GM13976 (cell line): ENCODE measurements around the gene NDUFB6.

Experiments used
- DNase-seq: peaks from one replicate; pipeline ENCODE4 v3.0.0; 2012; ENCODE audit warnings: low spot score
- CTCF ChIP-seq: IDR thresholded peaks from 2 replicates; pipeline ENCODE4 v1.5.1; 2012; ENCODE audit warnings: borderline replicate concordance, mild to moderate bottlenecking; ENCODE audit not compliant: insufficient read depth; ENCODE audit errors: extremely low read depth, missing control alignments, control extremely low read depth
- in situ Hi-C: fragments of 300-500 bp; cut with MboI; formaldehyde crosslinking; loops from one replicate; pipeline ENCODE4 v1.12.0; 2022; ENCODE audit warnings: low sequenced_read_pairs, mixed read lengths, inconsistent platforms; ENCODE audit not compliant: unreplicated experiment

The NDUFB6 gene

DNA sequence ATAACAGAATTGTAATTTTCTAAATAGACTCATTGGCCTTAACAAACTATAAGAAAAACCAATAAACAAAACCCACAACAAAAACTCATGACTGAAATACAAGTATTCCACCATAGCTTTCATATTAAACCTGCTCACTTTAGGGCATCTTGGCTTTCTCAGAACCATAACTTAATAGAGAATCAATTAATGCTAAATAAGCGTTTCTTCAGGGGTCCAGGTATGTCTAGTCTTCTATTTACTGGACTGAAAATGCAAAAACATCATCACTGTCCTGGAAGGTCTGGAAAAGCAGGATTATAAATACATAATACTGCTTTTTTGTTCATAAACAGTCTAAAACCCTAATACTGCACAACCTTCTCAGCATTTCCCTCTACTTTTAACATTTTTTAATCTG, 27.1 kb downstream of the NDUFB6 start:
- no peak for DNase-seq
- in situ Hi-C loops = no loop called here
- TF ChIP-seq CTCF = no peak

GRCh38 chr9:32543047-32543446, 29.9 kb downstream of the NDUFB6 start:
- no peak for DNase-seq
- no peak for TF ChIP-seq CTCF
- in situ Hi-C loops = no loop called here

DNA sequence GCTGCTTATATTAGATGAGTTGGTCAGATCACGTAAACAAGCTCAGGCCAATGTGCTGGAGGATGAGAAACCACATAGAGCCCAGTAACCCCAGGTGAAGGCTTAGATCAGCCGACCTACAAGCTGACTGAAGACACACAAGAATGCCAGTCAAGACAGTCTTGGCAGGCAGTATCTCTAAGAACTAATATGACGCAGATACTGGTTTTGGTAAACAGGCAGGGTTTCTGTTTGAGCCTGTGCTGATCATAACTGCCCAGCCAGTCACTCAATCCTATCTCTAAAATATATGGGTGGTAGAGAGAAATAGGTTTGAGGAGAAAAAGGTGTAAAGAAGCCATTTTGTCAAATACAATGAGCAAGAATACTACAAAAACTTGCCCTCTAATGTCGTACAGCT, 39.1 kb downstream of the NDUFB6 start:
- DNase-seq = no peak
- in situ Hi-C loops = no loop called here
- TF ChIP-seq CTCF = no peak

GRCh38 chr9:32533336-32533735, 39.6 kb downstream of the NDUFB6 start:
- TF ChIP-seq CTCF = no peak
- DNase-seq = no peak
- in situ Hi-C loops = no loop called here

- DNase-seq = no peak
- in situ Hi-C loops = no loop called here
- TF ChIP-seq CTCF = no peak
Observed at GRCh38 chr9:32526707-32527048, 46.3 kb downstream of the NDUFB6 start.

GRCh38 chr9:32526041-32526706, 46.8 kb downstream of the NDUFB6 start, which contains the start of gene RIGI:
TSS of gene RIGI (minus strand) at chr9:32526196. CDS start at chr9:32526166, 30 bp downstream.
- in situ Hi-C loops = no loop called here
- no peak for TF ChIP-seq CTCF
- DNase-seq = peak; percentile 50

- TF ChIP-seq CTCF = no peak
- in situ Hi-C loops = no loop called here
- DNase-seq = no peak
Observed at GRCh38 chr9:32525709-32526030, 47.3 kb downstream of the NDUFB6 start.
